ENCODE results near the gene ROR2.

Gene ROR2

DNA sequence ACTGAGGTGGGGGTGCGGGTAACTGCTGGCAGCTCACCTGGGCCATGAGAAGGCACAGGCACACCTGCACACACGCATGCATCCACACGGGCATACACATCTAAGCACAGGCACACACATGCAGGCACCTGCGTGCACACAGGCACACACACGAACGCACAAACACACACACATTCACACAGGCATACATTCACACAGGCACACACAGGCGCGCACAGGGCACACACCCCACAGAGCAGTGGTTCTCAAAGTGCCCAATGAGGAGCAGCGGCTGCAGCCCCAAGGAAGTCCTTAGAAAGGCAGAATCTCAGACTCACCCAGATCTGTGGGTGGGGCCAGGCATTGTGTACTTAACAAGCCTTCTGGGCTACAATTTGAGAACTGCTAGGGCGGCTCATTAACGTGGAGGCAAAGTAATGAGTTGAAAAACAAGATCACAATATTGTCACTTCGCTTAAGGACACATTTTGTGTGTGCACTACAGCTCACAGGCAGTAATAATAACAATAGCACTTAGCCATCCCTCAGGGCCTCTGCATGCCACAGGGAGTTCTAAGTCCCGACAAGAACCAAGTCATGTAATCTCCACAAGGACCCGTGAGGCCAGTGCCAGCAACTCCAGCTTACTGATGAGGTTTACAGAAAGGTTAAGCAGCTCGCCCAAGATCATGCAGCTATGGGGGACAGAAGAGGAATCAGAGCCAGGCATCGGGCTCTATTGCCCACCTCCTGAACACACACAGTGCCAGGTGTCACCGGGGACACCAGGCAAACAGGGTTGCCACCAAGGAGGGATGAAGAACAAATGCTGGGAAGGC, 91.6 kb downstream of the ROR2 start:
- ChIA-PET POLR2A (no interaction called here), CTCF (interaction anchor here (0.6 kb wide), 1 partner anchor 508 kb away, joined by 3 read pairs; no protein-coding TSS in a partner anchor)
- no peak for DNase-seq (ENCODE audit: extremely low spot score)
- TF ChIP-seq ELF4 (IDR thresholded peaks at IDR 0.05) (no peak), BHLHE40 (IDR thresholded peaks at IDR 0.05; ENCODE audit: borderline replicate concordance) (no peak), L3MBTL2 (conservative IDR thresholded peaks at IDR 0.05) (no peak), ARNT (IDR thresholded peaks at IDR 0.05) (no peak), CTBP1 (IDR thresholded peaks at IDR 0.05; ENCODE audit: borderline replicate concordance) (no peak), SP1 (IDR thresholded peaks at IDR 0.05) (no peak), FOXA1 (IDR thresholded peaks at IDR 0.05) (no peak), FOXM1 (IDR thresholded peaks at IDR 0.05; ENCODE audit: borderline replicate concordance) (no peak), LEF1 (IDR thresholded peaks at IDR 0.05; ENCODE audit: borderline replicate concordance) (no peak), SUZ12 (IDR thresholded peaks at IDR 0.05) (no peak), FOXK2 (IDR thresholded peaks at IDR 0.05) (no peak), TARDBP (IDR thresholded peaks at IDR 0.05) (no peak), HDGF (IDR thresholded peaks at IDR 0.05; ENCODE audit: borderline replicate concordance) (no peak)
- TF ChIP-seq, protein P1, sequence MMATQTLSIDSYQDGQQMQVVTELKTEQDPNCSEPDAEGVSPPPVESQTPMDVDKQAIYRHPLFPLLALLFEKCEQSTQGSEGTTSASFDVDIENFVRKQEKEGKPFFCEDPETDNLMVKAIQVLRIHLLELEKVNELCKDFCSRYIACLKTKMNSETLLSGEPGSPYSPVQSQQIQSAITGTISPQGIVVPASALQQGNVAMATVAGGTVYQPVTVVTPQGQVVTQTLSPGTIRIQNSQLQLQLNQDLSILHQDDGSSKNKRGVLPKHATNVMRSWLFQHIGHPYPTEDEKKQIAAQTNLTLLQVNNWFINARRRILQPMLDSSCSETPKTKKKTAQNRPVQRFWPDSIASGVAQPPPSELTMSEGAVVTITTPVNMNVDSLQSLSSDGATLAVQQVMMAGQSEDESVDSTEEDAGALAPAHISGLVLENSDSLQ (IDR thresholded peaks at IDR 0.05): no peak

DNA sequence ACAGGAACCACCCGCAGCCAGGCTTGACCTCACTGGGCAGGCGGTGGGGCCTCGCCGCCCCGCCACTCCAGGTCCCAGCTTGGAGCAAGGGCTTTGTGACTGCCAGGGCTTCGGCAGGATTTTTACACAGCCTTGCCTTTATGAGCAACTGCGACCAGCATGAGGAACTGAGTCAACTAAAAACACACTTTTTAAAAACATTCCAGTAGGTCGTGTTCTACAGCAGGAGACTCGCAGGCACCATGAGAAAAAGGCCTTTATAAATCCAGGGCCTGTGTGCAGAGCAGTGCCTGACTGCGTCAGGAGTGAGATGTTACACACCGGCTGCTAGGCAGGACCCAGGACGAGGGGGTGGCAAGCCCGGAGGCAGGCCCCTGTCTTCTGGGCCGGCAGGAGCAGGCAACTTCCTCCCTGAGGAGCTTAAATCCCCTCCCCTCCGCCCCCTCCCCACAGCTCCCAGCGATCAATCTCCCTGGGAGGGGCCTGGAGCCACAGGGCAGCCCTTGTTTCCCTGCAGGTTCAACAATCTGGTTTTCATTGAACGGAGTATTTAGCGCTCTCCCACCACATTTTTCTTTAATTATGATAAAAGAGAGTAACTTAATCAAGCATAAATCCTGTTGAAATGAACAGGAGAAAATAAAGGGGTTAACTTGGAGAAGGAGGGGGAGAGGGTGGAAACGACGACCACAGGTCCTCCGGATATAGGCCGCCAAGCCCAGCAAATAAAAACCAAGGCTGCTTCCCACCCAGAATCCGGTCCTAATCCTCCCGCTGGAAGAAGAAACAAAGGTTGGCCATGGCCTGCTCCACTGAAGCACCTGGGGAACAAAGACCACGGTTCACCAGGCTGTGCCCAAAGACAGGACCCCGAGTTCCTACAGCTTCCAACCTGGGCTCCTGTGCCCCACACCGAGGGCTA, 92.5 kb downstream of the ROR2 start:
- TF ChIP-seq FOXK2 (IDR thresholded peaks at IDR 0.05): no peak
- TF ChIP-seq L3MBTL2 (conservative IDR thresholded peaks at IDR 0.05): no peak
- no peak for TF ChIP-seq BHLHE40 (IDR thresholded peaks at IDR 0.05; ENCODE audit: borderline replicate concordance)
- TF ChIP-seq ARNT (IDR thresholded peaks at IDR 0.05): no peak
- no peak for TF ChIP-seq HDGF (IDR thresholded peaks at IDR 0.05; ENCODE audit: borderline replicate concordance)
- TF ChIP-seq SUZ12 (IDR thresholded peaks at IDR 0.05): no peak
- no peak for TF ChIP-seq ZNF384 (IDR thresholded peaks at IDR 0.05)
- no peak for TF ChIP-seq CTBP1 (IDR thresholded peaks at IDR 0.05; ENCODE audit: borderline replicate concordance)
- TF ChIP-seq FOXA1 (IDR thresholded peaks at IDR 0.05): no peak
- TF ChIP-seq SP1 (IDR thresholded peaks at IDR 0.05): no peak
- TF ChIP-seq TARDBP (IDR thresholded peaks at IDR 0.05): no peak
- ChIA-PET POLR2A (no interaction called here), CTCF (no interaction called here)
- DNase-seq (ENCODE audit: extremely low spot score): no peak

GRCh38 chr9:91856419-91856818, 93.6 kb downstream of the ROR2 start:
- POLR2A ChIA-PET: no interaction called here
- CTCF ChIA-PET: no interaction called here
- no peak for DNase-seq (ENCODE audit: extremely low spot score)
- TF ChIP-seq NFRKB (IDR thresholded peaks at IDR 0.05) (no peak), FOXK2 (IDR thresholded peaks at IDR 0.05) (no peak), CTBP1 (IDR thresholded peaks at IDR 0.05; ENCODE audit: borderline replicate concordance) (no peak), LEF1 (IDR thresholded peaks at IDR 0.05; ENCODE audit: borderline replicate concordance) (no peak), SP1 (IDR thresholded peaks at IDR 0.05) (no peak), TARDBP (IDR thresholded peaks at IDR 0.05) (no peak), HDGF (IDR thresholded peaks at IDR 0.05; ENCODE audit: borderline replicate concordance) (no peak), ELF4 (IDR thresholded peaks at IDR 0.05) (no peak), BHLHE40 (IDR thresholded peaks at IDR 0.05; ENCODE audit: borderline replicate concordance) (no peak), ZNF384 (IDR thresholded peaks at IDR 0.05) (no peak), FOXA1 (IDR thresholded peaks at IDR 0.05) (no peak)
- TF ChIP-seq, protein P1 (IDR thresholded peaks at IDR 0.05): no peak

DNA sequence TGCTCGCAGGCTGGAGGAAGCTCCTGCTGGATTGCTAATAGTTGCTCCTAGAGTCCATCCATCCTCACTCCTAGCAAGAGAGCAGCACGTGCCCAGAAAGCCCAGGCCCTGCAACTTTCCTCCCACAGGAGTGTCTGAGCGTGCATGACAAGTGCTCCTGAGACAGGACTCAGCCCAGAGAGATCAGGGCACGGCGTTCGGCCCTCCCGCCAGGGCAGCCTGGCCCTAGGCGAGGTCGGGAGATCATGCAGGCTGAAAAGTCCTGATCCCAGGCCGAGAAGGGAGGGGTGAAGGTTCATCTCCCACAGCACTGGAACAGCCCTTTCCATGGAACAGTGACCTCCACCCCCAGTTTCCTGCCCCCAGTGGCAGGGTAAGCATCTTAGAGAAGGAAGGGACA, 94.8 kb downstream of the ROR2 start:
- no peak for DNase-seq (ENCODE audit: extremely low spot score)
- TF ChIP-seq FOXM1 (IDR thresholded peaks at IDR 0.05; ENCODE audit: borderline replicate concordance): no peak
- TF ChIP-seq FOXK2 (IDR thresholded peaks at IDR 0.05): no peak
- TF ChIP-seq ZNF384 (IDR thresholded peaks at IDR 0.05): no peak
- TF ChIP-seq CTBP1 (IDR thresholded peaks at IDR 0.05; ENCODE audit: borderline replicate concordance): no peak
- no peak for TF ChIP-seq TARDBP (IDR thresholded peaks at IDR 0.05)
- no peak for TF ChIP-seq ELF4 (IDR thresholded peaks at IDR 0.05)
- TF ChIP-seq L3MBTL2 (conservative IDR thresholded peaks at IDR 0.05): no peak
- TF ChIP-seq BHLHE40 (IDR thresholded peaks at IDR 0.05; ENCODE audit: borderline replicate concordance): no peak
- TF ChIP-seq FOXA1 (IDR thresholded peaks at IDR 0.05): no peak
- no peak for TF ChIP-seq SUZ12 (IDR thresholded peaks at IDR 0.05)
- TF ChIP-seq LEF1 (IDR thresholded peaks at IDR 0.05; ENCODE audit: borderline replicate concordance): no peak
- TF ChIP-seq, protein P1 (IDR thresholded peaks at IDR 0.05): no peak
- no peak for TF ChIP-seq NFRKB (IDR thresholded peaks at IDR 0.05)
- TF ChIP-seq HDGF (IDR thresholded peaks at IDR 0.05; ENCODE audit: borderline replicate concordance): no peak
- TF ChIP-seq ARNT (IDR thresholded peaks at IDR 0.05): no peak
- no peak for TF ChIP-seq SP1 (IDR thresholded peaks at IDR 0.05)
- POLR2A ChIA-PET: interaction anchor here (0.6 kb wide), 1 partner anchor 78 kb away, joined by 3 read pairs; no protein-coding TSS in a partner anchor
- CTCF ChIA-PET: no interaction called here

- ChIA-PET POLR2A (no interaction called here), CTCF (no interaction called here)
- TF ChIP-seq, protein P1 (IDR thresholded peaks at IDR 0.05): no peak
- TF ChIP-seq FOXA1 (IDR thresholded peaks at IDR 0.05) (no peak), CTBP1 (IDR thresholded peaks at IDR 0.05; ENCODE audit: borderline replicate concordance) (no peak), SP1 (IDR thresholded peaks at IDR 0.05) (no peak), TARDBP (IDR thresholded peaks at IDR 0.05) (no peak)
- DNase-seq (ENCODE audit: extremely low spot score): no peak
These were observed 97.2 kb downstream of the ROR2 start for GRCh38 chr9:91852801-91853347.

All from HEK293T (cell line).